Cerebellar nuclear complex (tissue), 1 donor: ENCODE data around the gene PIGL.
"Not testable (repeated sequence)": the region's sequence is repeated elsewhere in the genome, so short reads cannot be mapped to it uniquely, and the experiment has no call there.

Experiments used
- DNase-seq, 2 experiments: peaks; one replicate each; lab custom pipeline; 2025; lab: John Stamatoyannopoulos, UW

Gene PIGL

DNA sequence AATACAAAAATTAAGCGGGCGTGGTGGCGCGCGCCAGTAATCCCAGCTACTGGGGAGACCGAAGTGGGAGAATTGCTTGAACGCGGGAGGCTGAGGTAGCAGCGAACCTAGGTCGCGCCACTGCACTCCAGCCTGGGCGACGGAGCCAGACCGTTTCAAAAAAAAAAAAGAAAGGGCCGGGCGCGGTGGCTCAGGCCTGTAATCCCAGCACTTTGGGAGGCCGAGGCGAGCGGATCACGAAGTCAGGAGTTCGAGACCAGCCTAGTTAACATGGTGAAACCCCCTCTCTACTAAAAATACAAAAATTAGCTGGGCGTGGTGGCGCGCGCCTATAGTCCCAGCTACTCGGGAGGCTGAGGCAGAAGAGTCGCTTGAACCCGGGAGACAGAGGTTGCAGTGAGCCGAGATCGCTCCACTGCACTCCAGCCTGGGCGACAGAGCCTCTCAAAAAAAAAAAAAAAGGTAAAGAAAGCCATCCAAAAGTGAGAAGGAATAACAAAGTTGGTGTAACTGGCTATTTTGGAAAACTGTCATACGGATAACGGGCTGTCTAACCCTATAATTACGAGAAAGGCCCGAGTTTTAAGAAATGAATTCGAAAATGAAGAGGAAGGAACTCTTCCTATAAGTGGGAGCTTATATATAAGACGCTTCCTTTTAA lies 539 bp upstream of the PIGL start:
- not testable (repeated sequence) for DNase-seq

DNA sequence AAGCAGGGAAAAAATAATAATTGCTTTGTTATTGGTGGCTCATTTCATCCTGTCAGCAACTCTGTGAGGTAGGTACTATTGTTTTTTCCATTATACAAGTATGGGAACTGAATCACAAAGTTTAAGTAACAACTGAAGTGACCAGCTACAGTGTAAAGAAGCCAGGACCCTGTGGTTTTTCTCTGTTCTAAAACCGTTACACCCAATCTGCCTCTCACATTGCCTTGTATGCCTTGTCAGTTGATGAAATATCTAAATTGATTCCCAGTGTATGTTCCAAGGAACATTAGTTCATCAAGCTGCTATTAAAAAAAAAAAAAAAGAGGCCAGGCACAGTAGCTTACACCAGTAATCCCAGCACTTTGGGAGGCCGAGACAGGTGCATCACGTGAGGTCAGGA lies 5.4 kb downstream of the PIGL start:
- no peak for DNase-seq

DNA sequence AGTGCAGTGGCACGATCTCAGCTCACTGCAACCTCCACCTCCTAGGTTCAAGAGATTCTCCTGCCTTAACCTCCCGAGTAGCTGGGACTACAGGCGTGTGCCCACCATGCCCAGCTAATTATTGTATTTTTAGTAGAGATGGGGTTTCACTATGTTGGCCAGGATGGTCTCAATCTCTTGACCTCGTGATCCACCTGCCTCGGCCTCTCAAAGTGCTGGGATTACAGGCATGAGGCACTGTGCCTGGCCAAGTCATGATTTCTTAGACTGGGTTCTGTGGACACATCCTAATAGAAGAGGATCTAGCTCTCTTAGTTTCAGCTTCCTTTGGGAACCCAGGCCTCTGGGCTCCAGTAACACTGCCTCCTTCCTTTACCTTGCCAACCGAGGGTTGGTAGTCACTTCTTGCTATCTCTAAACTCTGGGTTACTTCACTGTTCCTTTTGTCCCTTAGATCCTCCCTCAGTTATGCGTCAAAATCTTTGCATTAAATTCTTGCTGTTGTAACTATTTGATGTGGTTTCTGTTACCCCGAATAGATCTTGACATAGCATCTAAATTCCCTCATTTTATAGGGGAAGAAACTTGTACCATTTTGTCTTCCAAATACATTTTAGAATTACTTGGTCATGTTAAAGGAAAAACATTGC lies 13.0 kb downstream of the PIGL start:
- DNase-seq, result not testable (repeated sequence)

DNA sequence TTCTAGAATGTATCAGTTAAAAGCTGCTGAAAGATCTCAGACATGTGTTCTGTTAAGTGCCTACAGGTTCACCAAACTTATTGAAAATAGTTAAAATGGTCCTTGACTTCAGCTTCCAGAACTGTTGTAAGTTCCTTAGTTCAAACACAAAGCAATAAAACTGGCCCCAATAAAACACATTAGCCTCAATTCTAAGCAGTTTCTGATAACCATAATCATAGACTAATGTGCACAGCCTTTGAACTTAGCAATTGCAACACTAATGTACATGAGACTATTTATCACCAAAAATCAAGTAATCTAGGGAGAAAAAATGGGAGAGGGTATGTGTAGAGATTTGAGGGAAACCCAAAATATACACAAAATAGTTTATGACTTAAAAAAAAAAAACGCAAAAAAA lies 15.4 kb downstream of the PIGL start:
- no peak for DNase-seq

DNA sequence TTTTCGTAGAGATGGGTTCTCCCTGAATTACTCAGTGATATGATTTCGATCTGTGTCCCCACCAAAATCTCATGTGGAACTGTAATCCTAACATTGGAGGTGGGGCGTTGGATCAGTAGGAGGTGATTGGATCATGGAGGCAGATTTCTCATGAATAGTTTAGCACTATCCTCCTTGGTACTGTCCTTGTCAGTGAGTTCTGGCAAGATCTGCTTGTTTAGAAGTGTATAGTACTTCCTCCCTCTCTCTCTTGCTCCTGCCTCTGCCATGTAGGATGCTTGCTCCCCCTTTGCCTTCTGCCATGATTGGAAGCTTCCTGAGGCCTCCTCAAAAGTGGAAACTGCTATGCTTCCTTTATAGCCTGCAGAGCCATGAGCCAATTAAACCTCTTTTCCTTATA lies 22.9 kb downstream of the PIGL start:
- DNase-seq, result no peak

DNA sequence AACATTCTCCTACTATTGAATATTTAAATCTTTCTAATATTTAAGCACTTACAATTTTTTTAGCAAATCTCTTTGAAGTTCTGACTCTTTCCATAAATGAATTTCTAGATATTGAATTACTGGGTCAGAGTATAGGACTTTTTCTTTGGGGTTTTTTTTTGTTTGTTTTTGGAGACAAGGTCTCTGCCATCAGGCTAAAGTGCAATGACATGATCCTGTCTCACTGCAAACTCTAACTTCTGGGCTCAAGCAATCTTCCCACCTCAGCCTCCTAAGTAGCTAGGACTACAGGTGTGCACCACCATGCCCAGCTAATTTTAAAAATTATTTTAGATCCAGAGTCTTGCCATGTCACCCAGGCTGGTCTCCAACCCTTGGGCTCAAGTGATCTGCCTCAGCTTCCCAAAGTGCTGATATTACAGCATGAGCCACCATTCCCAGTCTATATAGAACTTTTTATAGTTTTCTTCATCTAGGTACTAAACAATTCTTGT lies 24.9 kb downstream of the PIGL start:
- no peak for DNase-seq

DNA sequence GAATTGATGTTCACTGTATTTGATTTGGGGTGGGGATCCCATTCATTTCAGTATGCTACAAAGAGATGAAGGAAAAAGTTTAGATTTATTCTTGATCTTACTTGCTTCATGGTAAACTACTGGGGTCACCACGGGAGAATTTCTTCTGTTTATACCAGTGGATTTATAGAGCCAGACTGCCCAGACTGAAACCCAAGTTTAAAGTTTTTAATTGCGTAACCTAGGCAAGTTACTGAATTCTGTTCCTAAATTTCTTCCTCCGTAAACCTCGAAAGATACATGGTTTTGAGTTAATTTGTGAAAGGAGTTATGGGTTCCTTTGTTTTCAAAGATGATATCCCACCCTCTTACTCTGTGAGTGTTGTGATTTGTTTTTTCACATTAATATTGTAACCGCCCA lies 26.4 kb downstream of the PIGL start:
- no peak for DNase-seq

DNA sequence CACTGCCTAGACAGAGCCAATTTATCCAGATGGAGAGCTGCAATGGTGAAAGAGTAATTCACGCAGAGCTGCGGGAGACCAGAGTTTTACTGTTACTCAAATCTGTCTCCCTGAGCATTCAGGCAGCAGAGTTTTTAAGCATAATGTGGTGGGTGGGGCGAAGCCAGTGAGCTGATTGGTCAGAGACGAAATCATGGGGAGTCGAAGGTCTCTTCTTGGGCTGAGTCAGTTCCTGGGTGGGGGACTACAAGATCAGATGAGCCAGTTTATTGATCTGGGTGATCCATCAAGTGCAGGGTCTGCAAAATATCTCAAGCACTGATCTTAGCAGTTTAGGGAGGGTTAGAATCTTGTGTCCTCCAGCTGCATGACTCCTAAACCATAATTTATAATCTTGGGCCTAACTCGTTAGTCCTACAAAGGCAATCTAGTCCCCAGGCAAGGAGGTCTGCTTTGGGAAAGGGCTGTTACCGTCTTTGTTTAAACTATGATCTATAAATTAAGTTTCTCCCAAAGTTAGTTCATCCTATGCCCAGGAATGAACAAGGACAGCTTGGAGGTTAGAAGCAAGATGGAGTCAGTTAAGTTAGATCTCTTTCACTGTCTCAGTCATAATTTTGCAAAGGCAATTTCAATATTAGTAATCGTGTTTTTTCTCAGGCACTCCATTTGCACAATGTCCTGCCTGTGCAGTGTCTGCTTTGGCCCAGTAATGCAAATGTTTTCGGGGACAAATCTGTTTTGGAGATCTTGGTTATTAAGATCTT lies 27.0 kb downstream of the PIGL start:
- DNase-seq, result no peak

DNA sequence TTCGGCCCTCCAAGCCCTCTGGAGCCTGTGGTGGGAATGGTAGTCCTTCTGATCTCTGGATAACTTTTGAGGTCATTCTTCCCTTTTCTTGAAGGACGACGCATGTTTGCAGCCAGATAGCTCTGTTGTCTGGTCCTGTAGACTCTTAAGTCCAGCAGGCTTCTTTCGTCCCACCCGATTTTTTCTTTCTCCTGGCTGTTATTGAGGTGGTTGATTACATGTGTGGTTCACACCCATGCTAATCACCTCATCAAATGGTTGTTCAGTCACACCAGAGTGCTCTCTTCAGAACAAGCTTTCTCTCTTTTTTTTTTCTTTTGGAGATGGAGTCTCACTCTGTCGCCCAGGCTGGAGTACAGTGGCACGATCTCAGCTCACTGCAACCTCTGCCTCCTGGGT lies 30.6 kb downstream of the PIGL start:
- no peak for DNase-seq

DNA sequence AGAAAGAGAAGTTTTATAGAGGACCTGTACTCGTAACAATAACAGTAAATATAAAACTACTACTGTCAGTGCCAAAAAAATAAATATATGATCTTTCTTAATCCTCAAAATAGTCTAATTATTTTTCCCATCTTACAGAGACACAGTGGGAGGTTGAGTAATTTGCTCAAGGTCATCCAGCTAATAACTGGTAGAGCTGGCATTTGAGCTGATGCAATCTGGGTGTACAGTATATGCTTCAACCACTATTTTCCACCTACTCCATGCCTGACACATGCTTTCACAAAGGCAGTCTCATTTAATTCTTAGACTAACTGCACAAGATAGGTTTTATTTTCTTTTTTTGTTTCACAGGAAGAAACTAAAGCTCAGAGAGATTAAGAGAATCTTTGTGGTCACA lies 33.6 kb downstream of the PIGL start:
- no peak for DNase-seq

DNA sequence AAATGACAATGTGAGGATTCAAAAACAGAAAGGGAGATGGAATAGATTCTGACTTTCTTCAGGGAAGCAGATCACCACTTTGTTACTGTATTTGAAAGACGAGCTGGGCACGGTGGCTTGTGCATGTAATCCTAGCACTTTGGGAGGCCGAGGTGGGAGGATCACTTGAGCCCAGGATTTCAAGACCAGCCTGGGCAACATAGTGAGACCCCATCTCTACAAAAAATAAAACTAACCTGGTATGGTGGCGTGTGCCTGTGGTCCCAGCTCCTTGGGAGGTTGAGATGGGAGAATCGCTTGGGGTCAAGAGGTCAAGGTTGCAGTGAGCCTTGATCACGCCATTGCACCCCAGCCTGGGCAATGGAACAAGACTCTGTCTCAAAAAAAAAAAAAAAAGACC lies 34.0 kb downstream of the PIGL start:
- no peak for DNase-seq

DNA sequence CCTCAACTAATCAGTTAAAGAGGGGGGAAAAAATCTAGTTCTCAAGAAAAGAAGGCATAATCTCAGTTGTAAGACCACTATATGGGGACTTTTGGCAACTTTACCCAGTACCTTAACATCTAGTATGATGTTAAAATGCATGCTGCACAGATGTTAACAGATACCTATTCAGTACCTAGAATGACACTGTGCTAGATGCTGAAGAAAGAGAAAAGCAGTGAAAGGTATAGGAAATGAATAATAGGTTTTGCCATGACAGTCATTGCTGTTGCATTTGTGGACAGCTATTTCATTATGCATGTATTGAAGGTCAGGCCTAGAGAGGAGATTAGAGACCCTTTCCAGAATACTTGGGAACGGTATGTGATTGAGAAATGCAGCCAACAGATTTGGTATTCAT lies 34.5 kb downstream of the PIGL start:
- no peak for DNase-seq

DNA sequence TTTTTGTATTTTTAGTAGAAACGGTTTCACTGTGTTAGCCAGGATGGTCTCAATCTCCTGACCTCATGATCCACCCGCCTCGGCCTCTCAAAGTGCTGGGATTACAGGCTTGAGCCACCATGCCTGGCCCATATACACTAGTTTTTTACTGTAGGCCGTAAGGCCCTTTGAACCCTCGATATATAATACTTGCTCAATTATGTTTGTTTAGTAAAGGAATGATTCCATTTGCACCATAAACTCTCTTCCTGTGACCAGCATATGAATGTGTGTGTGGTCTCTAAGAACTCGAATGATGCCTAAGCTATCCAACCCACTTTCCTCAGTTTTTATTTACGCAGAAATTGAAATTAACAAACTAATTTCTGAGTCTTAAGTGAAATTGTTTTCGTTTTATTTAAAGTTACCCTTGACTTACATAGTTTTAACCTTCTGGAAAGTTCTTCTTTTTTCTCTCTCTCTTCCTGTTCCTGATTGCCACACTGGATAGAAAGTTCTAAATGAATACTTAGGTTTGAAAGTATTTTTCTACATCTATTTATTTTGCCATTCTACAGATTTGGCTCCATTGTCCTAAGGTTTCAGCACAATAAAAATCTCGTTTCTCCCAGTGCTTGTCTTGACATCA lies 37.9 kb downstream of the PIGL start:
- no peak for DNase-seq

DNA sequence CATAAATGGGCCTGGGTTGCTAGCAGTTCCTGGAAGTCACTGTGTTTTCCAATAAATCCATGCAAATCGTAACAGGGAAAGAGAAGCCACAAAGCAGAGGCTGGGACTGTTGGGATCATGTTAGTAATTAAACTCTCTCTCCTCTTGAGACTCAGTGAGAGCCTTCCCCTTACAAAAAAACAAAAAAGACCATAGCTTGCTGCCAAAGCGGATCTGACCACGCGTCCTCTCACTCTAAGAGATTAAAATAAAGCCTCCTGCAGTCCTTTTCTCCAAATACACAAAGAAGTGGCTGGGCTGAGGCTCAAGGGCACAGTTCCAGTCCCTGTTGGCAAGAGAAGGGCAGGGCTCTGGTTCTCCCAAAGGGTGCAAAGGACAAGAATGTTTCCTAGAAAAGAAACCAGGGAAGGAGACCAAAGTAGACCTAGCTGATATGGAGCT lies 38.5 kb downstream of the PIGL start:
- DNase-seq, result no peak

DNA sequence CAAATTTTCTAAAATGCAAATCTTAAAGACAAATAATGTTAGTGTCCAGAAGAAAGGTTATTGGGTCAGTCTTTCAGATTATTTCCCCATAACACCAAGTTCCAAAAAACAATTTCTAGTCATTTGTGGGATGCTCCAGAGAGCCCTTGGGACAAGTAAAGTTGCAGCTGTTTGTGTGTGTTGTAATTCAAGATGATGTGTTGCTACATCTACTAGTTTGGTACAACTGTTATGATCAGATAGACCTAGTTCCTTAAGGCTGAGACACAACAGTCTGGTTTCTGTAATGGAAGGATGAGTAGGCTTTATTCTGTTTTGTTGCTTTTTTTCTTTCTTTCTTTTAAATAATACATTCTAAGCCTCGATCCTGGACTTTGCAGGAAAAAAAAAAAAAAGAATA lies 41.9 kb downstream of the PIGL start:
- no peak for DNase-seq

DNA sequence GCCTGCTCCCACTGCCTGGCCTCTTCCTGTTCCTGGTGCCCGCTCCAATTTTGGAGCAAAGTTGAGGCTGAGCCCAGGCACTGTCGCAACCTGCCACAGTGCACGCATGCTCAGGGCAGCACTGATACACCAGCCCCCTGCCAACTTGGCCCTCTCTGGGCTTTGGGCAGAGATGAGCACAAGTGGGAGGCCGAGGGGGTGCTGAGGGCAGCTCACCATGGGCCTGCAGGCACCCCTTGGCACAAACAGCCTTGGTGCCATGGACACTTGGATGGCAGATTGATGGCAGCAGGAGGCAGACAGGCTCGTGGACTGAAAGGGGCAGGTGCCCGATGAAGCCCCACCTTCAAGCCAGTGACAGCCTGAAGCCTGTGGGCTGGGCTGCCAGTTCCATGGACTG lies 42.9 kb downstream of the PIGL start:
- no peak for DNase-seq

DNA sequence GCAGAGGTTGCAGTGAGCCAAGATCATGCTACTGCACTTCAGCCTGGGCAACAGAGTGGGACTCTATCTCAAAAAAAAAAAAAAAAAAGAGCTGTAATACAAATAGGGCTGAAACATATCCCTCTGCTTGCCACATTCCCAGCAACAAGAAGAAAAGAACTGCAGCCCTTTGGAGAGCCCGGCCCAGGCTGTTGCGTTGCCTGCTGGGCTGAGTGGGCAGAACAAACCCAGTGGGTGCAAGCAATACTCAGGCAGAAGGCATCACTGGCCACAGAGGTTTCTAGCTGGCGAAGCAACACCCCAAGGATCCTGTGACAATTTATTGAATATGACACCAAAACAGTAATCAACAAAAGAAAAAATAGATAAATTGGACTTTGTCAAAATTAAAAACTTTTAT lies 44.0 kb downstream of the PIGL start:
- DNase-seq, result no peak

DNA sequence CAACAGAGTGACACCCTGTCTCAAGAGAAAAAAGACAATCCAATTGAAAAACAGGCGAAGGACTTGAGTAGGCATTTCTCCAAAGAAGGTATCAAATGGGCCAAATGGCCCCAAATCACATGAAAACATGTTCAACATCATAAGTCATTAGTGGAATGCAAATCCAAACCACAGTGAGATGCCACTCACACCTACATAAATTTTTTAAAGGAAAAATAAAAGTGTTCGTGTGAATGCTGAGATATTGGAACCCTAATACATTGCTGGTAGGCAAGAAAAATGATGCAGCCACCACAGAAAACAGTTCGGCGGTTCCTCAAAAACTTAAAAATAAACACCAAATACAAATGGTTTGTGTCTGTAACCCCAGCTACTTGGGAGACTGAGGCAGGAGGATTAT lies 45.2 kb downstream of the PIGL start:
- DNase-seq, result no peak

DNA sequence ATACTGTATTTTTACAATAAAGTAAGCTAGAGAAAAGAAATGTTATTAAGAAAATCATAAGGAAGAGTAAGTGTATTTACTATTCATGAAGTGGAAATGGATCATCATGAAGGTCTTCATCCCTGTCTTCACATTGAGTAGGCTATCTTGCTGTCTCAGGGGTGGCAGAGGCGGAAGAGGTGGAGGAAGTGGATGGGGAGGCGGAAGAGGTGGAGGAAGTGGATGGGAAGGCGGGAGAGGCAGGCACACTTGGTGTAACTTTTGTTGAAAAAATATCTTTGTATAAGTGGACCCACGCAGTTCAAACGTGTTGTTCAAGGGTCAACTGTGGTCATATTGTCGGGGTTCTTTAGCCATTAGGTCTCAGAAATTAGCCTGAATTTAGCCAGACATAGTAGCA lies 50.2 kb downstream of the PIGL start:
- DNase-seq, result no peak

DNA sequence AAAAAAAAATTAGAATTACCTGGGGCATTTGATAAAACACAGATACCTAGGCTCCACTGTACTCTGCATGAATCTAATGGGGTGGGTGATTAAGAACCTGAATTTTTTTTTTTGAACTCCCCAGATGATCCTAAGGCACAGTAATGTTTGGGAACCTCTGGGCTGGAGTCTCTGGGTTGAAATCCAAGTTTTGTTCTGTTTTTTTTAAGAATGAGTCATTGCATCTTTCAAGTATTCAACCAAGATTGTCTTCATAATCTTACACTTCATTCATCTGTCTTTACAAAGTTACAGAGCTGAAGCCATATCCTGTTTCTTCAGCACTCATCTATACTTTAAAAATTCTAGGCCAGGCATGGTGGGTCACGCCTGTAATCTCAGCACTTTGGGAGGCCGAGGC lies 52.6 kb downstream of the PIGL start:
- DNase-seq, result no peak

DNA sequence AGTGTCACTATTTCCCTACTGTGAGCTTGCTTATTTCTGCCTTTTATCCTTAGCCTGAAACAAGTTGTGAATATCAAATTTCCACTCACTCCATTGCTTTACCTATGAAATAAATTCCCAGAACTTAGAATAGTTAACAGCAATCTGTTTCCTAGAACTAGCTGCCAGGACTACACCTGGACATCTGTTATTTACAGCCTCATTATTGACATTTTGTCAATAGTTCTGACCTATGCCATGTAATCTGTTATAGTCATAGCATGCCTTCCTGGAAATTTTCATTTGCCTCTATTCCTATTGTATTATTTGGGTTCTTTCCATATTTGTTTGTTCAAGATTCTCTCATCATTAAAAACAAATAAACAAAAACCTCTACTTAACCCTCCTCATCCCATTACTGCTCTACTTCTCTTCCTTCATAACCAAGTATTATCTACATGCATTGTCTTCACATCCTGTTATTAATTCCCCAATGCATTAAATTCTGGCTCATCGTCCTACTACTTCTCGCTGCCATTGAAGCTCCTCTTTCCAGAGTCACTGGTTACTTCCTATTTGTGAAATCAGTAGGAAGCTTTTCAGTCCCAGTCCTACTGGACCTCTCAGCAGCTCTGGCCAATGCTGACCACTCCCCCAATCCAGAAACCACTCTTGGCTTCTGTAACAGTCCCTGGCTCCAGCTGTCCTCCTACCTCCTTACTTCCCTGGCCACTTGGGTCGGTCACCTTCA lies 55.3 kb downstream of the PIGL start:
- DNase-seq, result no peak

DNA sequence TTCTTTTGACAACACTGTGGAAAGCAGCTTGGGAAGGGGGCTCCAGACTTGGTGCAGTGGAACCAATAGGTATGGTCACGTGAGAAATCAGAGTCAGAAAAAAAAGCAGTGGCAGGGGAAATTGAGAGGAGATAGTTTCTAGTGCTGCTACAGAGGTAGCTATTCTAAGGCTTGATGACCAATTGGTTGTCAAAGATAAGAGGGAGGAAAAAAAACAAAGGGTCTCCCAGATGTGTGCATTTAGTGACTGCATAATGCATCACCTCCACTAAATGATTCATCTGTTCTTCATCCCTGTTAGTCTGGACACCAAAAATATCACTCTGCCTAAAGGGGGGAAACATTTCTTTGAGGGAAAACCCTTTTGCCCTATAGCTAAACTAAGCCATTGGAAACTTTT lies 56.5 kb downstream of the PIGL start:
- no peak for DNase-seq
